NCI-H1417 (cell line): ENCODE measurements around the gene RAF1.
"Not testable (repeated sequence)": the region's sequence is repeated elsewhere in the genome, so short reads cannot be mapped to it uniquely, and the experiment has no call there.

Experiments
- DNase-seq, 3 experiments: peaks; one replicate each; lab custom pipeline; 2025; lab: John Stamatoyannopoulos, UW

The RAF1 gene

DNA sequence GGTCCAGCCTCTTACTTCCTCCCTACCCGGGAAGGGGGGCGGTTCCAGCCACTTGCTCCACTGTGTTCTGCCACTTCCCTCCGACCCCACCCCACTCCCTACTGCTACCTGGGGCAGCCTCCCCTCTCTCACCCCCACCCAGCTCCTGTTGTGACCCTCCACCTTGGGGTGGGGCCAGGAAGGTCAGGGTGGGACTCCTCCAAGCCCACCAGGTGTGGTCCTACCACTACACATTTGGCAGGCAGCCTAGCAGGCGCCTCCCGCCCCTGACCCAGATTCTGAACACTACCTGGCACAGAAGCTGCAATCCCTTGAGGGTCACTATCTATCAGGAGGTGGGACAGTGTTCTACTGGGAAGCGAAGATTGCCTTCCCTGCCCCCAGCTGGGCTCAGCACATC lies 13.7 kb upstream of the RAF1 start:
- no peak for DNase-seq

DNA sequence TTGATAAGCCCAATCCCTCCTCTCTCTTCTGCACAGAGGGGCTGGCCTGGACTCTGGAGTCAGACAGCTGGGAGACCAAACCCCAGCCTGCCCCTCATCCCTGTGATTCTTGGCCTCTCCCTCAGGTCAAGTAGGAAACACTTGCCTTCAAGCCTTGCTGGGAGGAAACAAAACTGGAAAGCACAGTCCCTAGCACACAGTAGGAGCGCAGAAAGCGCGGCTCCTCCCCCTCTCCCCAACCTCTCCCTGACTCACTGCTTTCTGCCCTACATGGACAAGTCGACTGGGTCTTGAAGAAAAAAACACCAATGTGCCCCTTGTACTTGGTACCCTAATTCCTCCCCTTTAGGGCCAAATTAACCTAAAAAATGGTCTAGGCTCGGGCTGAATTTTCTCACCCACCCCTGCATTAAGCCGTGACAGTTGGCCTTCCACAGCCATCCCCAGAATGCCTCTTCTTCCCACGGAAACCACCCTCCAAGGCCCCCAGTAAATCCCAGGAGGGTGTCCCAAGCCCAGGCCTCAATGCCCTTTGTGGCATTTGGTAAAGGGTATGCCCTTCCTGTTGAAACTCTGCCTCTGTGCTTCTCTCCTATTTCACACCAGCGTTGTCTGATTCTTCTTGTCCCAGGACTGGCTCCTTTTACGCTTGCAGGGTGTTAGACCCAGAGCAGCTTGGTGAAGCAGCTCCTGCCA lies 11.3 kb upstream of the RAF1 start:
- no peak for DNase-seq

DNA sequence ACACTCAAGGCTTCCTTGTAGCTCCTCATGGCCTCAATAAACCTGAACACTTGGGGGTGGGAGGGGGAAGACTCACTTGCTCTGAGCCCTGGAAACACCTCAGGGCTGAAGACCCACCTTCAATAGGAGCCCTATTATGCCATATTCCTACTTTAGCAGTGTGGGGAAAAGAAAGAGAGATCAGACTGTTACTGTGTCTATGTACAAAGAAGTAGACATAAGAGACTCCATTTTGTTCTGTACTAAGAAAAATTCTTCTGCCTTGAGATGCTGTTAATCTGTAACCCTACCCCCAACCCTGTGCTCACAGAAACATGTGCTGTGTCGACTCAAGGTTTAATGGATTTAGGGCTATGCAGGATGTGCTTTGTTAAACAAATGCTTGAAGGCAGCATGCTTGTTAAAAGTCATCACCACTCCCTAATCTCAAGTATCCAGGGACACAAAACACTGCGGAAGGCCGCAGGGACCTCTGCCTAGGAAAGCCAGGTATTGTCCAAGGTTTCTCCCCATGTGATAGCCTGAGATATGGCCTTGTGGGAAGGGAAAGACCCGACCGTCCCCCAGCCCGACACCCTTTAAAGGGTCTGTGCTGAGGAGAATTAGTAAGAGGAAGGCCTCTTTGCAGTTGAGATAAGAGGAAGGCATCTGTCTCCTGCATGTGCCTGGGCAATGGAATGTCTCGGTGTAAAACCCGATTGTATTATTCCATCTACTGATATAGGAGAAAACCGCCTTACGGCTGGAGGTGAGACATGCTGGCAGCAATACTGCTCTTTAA lies 10.2 kb upstream of the RAF1 start:
- DNase-seq: not testable (repeated sequence)

DNA sequence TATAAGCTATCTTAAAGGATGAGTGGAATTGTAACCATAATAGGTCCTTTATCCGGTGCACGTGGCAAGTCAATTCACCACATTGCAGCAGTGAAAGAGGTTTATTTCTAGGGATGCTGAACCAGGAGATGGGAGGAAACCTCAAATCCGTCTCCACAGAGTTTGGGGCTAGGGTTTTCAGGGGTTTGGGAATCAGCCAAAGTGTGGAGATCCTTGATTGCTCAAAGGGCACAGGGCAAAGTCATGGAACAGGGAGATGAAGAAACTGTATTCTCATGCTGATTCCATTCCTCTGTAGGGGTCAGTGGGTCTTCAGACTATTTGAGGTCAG lies 7.2 kb upstream of the RAF1 start:
- DNase-seq: no peak

DNA sequence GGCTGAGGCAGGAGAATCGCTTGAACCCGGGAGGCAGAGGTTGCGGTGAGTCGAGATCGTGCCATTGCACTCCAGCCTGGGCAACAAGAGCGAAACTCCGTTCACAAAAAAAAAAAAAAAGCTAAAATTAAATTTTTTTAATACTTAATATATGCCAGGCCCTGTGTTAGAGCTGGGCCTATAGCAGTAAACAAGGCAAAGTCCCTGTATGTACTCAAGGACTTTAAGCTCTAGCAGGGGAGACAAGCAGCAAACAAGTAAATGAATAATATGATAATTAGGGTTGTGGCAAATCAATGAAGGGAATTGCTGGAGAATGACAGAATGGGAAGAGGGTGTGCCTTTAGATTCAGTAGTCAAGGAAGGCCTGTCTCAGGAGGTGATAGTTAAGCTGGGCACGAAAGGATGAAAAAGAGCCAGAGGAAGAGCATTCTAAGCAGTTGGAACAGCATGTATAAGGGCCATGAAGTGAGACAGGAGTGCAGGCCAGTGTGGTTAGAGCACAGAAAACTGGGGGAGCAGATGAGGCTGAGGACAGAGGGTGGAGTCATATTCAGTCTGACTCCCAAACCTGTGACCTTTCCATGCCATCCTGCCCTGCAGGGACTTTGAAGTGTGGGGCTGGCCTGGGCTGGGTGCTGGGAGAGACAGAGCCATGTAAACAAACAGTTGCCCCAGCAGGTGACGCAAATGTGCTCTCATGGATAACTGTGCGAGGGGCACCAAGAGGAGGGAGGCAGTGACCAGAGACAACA lies 6.6 kb upstream of the RAF1 start:
- no peak for DNase-seq

DNA sequence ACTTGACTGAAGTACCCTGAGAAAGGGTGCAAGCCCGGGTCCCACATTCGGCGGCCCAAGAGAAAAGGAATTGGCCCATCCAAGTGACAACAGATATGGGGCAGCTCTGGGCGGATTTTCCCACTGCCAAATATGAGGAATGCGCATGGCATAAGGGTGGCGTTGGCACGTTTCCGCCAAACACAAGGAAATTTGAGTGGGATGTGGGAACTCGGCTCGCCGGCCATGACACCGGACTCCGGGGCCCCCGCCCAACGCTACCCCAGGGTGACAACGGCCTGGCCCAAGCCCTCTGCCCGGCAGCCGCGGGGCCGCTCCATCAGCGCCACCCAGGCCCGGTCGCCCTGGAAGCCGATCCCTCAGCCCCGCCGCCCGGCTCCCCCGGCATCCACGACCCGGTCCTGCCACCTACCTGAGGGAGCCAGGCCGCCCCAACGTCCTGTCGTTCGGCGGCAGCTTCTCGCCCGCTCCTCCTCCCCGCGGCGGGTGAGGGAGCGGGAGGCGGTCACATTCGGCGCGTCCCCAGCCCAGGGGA lies 449 bp downstream of the RAF1 start:
- peak in 2 of 3 experiments; percentile 52 to 79 for DNase-seq

DNA sequence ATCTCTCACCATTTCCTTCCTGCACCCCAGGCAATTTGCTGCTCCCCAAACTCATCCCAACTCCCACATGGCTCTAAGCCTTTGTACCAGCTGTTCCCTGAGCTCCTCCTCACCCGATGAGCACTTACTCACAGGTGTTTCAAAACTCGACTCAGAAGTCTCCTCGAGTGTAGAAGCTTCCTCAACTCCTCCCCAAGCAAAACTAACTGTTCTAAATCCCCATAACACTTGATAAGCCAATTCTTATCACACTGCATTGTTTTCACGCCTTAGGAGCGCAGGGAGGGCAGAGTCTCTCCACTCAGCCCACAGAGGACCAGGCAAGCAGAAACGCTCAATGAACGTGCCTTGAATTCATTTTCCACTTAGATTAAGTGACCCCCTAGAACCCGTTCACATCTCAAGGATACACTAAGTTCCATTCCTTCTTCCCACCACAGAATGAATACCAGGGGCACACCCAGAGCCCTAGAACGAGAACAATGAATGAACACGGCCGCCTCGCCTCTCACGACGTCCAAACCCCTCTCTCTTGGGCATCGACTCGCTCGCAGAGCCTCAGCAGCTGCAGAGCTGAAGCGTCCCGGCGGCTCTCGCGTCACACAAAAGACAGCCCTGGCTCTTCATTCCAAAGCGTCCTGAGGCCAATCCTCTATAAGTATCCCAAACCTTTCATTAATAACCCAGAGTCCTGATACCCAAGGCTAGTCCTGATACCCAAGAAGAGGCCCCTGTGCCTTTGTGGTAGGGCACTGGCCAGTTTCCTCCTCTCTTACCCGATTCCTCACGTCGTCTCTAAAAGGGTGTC lies 1.1 kb downstream of the RAF1 start:
- DNase-seq: peak; percentile 11 to 57 (median 38)

DNA sequence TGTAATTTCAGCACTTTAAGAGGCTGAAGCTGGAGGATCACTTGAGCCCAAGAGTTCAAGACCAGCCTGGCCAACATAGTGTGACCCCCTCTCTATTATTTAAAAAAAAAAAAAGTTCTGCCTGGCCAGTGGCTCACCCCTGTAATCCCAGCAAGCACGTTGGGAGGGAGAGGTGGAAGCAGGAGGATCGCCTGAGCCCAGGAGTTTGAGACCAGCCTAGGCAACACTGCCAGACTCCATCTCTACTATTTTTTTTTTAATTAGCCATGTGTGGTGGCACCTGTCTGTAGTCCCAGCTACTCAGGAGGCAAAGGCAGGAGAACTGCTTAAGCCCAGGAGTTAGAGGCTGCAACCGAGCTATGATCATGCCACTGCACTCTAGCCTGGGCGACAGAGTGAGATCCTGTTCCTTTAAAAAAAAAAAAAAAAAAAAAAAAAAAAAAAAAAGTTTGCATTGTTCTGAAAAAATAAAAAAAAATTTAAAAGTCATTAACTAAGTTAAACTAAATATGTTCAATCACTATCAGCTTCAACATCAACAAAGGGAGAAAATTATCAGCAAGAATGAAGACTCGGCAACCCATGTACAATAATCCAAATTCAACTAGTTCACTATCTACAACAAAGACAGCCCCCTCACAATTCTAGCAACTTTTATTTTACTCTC lies 1.9 kb downstream of the RAF1 start:
- DNase-seq: no peak

DNA sequence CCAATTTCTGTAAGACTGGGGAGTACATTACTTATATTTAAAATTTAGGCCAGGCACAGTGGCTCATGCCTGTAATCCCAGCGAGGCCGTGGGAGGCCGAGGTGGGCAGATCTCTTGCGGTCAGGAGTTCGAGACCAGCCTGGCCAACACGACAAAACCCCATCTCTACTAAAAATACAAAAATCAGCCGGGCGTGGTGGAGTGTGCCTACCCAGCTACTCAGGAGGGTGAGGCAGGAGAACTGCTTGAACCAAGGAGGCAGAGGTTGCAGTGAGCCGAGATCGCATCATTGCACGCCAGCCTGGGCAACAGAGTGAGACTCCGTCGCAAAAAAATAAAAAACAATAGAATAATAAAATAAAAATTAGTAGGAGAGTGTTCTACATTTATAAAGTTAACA lies 2.5 kb downstream of the RAF1 start:
- not testable (repeated sequence) for DNase-seq

DNA sequence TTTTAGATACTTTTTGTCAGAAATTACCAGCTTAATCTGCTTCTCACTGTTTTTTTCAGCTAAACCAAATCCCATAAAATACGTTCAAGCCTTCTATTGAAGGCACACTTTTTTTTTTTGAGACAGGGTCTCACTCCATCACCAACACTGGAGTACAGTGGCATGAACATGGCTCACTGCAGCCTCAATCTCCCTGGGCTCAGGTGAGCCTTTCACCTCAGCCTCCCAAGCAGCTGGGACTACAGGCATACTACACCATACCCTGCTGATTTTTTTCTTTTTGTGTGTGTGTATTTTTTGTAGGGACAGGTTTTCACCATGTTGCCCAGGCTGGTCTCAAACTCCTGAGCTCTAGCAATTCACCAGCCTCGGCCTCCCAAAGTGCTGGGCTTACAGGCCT lies 3.7 kb downstream of the RAF1 start:
- DNase-seq: no peak

DNA sequence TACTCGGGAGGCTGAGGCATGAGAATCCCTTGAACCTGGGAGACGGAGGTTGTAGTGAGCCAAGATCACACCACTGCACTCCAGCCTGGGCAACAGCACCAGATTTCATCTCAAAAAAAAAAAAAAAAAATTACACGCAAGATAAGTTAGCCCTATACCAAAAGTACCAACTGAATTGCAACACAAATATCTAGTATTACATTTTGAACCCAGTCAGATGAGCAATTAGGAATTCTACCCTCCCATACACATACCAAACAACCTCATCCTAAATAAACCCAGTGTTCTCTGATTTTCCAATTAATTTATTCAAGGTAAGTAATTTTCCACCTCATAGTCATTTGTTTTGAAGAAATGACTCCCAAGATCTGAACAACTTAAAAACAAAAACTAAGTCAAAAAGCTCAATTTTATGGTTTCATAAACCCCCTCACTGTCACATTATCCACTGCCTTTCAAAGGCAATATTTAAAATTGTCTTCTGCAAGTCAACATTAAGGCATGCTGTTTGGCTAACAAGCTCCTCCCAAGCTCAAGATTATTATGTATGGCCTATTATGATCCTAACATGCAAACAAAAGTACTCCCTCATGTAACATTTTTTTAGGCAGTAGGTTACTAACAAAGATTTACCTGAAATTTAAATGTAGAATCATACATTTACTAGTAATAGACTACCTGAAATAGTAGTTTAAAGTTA lies 4.5 kb downstream of the RAF1 start:
- DNase-seq: no peak

DNA sequence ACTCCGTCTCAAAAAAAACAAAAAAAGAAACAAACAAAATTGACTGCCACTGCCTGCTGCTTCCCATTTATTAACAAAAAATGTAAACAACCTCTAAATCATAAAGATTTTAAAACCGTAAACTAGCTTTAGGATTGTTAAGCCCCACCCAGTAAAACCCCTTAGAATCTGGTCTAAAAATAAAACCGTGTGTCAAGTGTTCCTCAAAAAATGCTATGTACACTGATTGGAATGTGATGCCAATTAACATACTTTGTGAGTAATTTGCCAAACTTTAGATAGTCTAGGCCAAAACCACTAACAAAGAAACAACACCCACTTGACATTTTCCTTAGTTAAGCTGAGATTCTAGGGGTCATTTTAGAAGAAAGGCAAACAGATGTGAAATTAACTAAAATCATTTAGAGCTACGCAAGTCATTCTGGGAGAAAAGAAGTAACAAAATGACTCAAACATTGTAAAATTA lies 5.3 kb downstream of the RAF1 start:
- DNase-seq: no peak

DNA sequence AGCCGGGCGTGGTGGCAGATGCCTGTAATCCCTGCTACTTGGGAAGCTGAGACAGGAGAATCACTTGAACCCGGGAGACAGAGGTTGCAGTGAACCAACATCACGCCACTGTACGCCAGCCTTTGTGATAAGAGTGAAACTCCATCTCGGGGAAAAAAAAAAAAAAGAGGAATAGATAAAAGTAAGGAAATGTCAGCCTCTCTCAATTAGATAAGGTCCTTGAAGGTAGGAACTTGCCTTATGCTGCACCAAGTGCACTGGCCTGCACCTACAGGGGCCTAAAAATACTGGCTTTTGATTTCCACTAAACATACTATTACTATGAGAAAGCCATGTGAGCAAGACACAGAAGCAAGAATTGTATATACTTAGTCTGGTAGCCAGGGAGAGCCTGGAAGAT lies 7.1 kb downstream of the RAF1 start:
- DNase-seq: no peak

DNA sequence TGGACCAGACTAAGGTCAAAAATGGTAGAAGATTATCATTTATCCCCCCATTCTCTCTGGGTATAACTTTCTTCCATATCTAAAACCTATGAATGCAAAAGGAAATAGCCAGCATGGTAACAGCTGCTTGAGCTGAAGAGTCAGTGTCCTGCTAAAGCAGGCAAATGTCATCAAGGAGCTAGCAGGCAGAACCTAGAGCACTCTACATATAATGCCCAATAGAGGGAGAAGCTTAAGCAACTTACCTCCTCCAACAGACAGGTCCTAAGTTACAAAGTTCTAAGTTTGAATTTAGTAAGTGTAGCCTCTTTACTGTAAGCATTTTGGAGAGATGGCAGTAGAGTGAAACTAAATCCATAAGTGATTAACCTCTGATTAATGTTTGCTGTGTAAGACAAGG lies 7.7 kb downstream of the RAF1 start:
- no peak for DNase-seq

DNA sequence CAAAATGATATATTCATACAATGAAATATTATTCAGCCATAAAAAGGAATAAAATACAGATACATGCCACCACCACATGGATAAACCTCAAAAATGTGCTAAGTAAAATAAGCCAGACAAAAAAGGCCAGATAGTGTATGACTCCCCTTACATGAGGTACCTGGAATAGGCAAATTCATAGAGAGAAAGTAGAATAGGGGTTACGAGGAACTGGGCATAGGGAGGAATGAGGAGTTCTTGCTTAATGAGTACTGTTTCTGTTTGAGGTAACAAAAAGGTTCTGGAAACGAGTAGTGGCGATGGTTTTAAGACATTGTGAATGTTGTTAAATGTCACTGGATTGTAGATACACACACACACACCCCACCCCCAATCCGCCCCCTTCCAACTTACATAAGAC lies 8.2 kb downstream of the RAF1 start:
- DNase-seq: no peak

DNA sequence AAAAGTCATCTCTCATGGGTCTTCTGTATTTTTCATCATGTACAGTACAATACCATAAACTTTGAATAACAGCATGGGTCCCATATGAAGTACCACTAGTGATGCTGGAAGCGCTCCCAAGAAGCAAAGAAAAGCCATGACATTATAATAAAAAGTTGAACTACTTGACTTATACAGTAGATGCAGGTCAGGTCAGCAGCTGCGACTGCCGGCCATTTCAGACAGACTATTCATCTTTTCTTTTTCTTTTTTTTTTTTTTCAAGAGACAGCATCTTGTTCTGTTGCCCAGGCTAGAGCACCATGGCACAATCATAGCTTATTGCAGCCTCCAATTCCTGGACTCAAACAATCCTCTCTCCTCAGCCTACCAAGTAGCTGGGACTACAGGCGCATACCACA lies 10.2 kb downstream of the RAF1 start:
- DNase-seq: no peak

DNA sequence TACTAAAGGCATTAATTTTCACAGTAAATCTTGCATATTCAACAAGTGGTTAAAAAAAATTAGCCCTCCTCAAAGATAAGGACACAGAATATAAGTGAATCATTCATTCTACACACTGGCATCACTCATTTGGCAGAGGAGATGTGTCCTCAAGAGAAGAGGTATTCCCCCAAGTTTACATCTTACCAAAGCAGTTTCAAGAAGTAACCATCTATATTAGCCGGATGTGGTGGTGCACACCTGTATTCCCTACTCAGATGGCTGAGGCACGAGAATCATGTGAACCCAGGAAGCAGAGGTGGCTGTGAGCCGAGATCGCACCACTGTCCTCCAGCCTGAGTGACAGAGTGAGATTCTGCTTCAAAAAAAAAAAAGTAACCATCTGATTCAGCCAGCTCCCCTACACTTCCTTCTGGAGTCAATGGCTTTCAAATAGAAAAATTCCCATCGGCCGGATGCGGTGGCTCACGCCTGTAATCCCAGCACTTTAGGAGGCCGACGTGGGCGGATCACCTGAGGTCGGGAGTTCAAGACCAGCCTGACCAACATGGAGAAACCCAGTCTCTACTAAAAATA lies 15.4 kb downstream of the RAF1 start:
- DNase-seq: no peak

DNA sequence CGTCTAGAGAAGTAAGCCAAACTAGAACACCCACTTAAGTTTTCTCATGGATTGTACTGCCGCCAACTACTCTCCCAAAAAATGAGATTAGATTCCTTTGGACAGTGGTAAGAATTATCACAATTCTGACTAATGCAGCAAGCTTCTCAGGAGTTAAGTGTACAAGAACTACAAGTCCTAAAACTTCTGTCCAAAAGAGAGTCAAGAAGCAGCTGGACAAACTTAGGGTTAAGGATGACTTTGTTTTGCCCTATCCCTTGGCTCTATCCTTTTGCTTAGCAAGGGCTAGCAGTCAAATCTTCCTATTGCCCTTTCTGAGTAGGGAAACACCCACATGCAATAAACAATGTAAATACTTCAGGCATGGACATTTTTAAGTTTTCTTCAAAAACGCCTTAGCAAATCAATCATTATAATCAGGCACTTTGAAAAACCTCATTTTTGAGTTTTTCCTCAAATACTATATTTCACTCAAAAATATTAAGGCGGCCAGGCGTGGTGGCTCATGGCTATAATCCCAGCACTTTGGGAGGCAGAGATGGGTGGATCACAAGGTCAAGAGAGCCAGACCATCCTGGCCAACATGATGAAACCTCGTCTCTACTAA lies 19.5 kb downstream of the RAF1 start:
- no peak for DNase-seq

DNA sequence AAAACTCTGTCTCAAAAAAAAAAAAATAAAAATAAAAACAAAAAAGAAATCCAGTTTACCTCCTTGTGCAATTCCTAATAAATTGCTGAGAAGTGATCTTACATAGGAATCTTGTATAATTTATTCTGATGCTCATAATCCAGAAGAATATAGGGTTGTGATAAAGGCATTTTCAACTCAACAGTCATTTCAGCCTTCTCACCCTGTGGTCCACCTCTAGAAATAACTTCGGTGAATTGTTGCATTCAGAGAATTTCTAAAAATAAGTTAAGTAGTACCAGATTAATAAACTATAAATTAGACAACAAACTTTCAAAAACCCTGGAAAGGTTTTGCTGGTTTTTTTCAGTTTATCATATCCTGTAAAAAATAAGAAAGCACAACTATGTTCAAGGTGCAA lies 20.2 kb downstream of the RAF1 start:
- no peak for DNase-seq

DNA sequence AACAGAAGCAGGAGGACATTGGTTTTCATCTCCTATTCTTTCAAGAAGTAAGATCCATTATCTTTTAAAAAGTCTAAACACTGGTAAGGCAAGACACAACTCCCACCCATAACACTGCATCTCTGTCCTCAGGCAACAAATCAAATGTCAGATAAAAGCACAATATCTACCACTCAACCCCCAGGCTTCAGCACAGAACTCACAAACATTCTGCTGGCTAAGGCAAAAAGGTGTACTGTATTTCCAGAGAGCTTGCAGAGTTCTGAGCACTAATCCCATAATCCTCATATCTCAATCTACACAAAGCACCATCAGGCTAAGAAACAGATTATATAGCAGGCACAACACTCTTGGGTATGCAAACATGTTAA lies 20.9 kb downstream of the RAF1 start:
- no peak for DNase-seq
